GM20000 (cell line): ENCODE data around the gene NDUFA1.

Experiments
- DNase-seq: peaks from one replicate; pipeline ENCODE4 v3.0.0; 2012; ENCODE audit warnings: low spot score
- TF ChIP-seq, protein P1 (sequence below): IDR thresholded peaks from 2 replicates; pipeline ENCODE4 v1.5.1; 2012; ENCODE audit warnings: mild to moderate bottlenecking, control low read depth; ENCODE audit errors: extremely low read depth, missing control alignments

NDUFA1 gene

DNA sequence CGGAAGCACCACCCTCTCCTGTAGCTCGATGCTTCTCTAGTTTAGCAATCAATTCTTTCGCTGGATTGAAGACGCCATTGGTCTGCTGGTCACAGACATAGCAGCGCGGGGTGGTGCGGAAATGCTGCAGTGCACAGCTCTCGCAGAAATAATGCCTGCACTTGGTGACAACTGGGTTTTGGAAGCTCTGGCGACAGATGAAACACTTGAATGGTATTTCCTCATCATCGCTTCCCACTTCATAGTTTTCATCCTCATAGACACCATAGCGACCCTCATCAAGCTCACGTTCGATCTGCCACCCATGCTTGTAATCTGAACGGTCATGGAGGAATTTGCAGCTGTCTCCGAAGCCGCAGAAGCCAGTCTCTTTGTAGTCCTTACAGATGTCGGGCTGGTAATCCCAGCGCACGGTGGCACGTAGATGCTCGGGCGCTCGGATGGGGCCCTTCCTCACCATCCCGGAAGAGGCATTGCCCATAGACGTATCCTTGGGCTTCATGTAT is 953 bp upstream of the NDUFA1 start:
- DNase-seq: no peak
- TF ChIP-seq, protein P1, sequence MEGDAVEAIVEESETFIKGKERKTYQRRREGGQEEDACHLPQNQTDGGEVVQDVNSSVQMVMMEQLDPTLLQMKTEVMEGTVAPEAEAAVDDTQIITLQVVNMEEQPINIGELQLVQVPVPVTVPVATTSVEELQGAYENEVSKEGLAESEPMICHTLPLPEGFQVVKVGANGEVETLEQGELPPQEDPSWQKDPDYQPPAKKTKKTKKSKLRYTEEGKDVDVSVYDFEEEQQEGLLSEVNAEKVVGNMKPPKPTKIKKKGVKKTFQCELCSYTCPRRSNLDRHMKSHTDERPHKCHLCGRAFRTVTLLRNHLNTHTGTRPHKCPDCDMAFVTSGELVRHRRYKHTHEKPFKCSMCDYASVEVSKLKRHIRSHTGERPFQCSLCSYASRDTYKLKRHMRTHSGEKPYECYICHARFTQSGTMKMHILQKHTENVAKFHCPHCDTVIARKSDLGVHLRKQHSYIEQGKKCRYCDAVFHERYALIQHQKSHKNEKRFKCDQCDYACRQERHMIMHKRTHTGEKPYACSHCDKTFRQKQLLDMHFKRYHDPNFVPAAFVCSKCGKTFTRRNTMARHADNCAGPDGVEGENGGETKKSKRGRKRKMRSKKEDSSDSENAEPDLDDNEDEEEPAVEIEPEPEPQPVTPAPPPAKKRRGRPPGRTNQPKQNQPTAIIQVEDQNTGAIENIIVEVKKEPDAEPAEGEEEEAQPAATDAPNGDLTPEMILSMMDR: no peak

DNA sequence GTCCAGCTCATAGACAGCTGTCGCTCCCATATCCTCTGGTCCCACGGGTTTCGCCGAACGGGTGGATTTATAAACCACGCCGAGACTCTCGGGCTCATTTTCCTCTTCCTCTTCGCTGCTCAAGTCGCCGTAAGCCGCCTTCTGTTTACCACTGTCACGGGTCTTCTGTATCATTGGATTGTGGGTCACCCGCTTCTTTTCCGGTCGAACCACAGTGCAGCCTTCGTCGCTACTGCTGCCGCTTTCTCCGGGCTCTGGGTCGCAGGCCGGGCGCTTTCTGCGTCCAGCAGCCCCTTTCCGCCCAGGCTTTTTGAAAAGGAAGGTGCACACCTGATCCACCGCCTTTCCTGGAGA is 410 bp upstream of the NDUFA1 start:
- TF ChIP-seq, protein P1: no peak
- no peak for DNase-seq

DNA sequence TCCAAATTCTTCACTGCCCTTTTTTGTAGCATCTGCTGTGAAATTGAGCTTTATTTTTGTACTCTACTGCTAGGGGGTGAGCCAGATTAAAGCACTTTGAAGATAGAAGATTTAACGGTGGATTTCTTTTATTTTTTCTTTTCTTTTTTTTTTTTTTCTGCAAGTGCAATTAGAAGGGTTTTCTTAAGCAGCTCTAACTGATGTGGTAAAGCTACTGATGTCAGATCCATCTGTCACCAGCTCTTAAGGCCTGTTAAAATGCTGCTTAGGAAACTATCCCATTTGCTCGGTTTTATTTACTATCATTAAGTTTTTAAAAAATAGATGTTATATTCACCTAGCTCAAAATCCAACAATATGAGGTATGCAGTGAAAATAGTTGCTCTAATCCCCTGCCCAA is 7.1 kb downstream of the NDUFA1 start:
- DNase-seq: no peak
- TF ChIP-seq, protein P1: no peak

DNA sequence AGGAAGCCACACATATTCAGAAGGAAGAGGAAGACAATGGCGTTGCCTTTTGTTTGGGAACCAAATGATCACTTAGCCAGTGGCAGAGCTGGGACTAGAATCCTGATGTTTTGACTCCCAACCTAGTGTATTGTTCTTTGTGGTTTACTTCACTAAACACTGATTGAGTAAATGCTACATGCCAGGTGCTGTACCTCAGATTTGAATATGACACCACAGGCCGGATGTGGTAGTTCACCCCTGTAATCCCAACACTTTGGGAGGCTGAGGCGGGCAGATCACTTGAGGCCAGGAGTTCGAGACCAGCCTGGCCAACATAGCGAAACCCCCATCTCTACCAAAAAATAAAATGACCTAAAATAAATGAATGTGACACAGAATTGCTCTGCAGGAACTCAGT is 8.4 kb downstream of the NDUFA1 start:
- no peak for DNase-seq

DNA sequence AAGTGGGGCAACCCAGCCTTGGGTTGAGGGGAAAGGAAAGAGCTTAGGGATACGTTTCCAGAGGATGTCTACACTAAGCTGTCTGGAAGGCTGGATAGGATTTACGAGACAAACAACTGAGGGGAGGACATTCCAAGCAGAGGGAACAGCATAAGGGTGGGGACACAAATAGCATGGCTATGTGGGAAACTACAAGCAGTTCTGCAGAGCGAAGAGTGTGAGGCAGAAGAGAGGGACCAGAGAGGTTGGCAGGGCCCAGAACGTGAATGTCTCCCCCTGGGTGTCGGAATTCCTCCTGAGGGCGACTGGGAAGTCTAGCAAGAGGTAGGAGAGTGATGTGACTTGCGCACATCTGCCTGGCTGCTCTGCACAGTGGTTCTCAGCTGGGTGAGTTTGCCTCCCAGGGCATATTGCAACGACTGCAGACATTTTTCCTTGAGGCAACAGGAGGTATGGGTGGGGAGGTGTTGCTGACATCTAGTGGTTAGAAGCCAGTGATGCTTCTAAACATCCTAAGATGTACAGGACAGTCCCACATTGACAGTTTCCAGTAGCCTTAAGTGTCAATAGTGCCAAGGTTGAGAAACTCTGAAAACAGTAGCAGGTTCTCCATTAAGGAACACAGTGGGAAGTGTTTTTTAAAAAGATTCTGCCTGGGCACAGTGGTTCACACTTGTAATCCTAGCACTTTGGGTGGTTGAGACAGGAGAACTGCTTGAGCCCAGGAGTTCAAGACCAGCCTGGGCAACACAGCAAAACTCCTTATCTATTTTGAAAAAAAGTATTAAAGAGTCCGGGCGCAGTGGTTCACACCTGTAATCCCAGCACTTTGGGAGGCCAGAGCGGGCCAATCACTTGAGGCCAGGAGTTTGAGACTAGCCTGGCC is 9.2 kb downstream of the NDUFA1 start:
- peak; percentile 56 for DNase-seq
- TF ChIP-seq, protein P1: peak; percentile 12

More for the DNA sequence above, 8.4 kb downstream of the NDUFA1 start:
- TF ChIP-seq, protein P1: no peak

DNA sequence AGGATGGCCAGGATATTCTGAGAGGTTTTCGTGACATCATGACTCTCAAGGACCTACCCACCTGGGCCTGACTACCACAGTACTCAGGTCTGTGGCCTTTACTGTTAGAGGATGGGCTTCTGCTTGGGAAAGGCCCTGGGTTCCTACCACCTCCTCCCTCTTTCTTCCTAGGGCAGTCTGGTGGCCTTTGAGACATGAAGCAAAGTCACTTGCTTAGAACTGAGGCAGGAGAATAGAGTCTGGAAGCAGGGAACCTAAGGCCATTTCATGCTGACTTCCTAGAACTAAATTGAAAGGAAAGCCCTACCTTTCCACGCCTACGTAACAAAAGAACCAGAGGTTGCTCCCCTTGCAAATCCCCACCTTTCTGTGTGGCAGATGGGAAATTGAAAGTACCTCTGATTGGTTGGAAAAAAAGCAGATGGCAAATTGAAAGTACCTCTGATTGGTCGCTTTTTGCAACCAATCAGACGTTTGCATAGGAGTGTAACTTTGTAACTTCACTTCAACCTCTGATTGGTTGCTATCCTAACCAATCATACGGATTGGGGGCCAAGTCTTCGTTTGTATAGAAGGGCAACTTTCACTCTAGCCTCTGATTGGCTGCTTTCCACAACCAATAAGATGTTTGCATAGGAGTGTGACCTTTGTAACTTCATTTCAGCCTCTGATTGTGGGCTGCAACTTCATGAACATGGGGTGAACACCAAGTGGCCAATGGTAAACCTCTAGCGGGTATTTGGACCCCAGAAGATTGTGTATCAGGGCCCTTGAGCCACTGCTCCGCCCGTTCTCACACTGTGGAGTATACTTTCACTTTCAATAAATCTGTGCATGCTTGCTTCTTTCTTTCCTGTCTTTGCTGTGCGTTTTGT is 14.2 kb downstream of the NDUFA1 start:
- TF ChIP-seq, protein P1: no peak
- DNase-seq: no peak
